ENCODE measurements around the gene ATP8A2. TPM values are rescaled to one million over a fixed set of nuclear protein-coding genes. Genes with fewer than 3 reads are reported as not detected.

Gene ATP8A2
- polyA plus RNA-seq, 3 donors, result not detected

GRCh38 chr13:26046639-26047038 is 674.9 kb downstream of the ATP8A2 start:
- no peak for TF ChIP-seq CTCF (IDR thresholded peaks at IDR 0.05)
- Histone ChIP-seq H4K20me1 (ENCODE audit: insufficient read depth, low read length) (no peaks in the 10 kb centered on the region), H3K4me2 (replicated peaks; ENCODE audit: extremely low read depth, low read length, poor library complexity, severe bottlenecking) (no peak overlapping the region), H3K27me3 (ENCODE audit: control insufficient read depth in 2 of 2, insufficient read depth in 2 of 2, low read length in 2 of 2) (peaks cover 24 to 43% of the 10 kb centered on the region in 2 donors), H3K4me3 (replicated peaks in 1 of 3; ENCODE audit: low read depth in 2 of 3, low read length in 3 of 3) (no peak overlapping the region), H3K4me1 (ENCODE audit: control insufficient read depth in 1 of 2, insufficient read depth in 2 of 2, low read length in 2 of 2) (peaks cover 0 to 3% of the 10 kb centered on the region in 2 donors), H2AFZ (ENCODE audit: insufficient read depth, low read depth, low read length, poor library complexity, severe bottlenecking) (no peak overlapping the region), H3K9ac (ENCODE audit: insufficient read depth, low read length, poor library complexity, severe bottlenecking) (no peak overlapping the region), H3K36me3 (replicated peaks in 1 of 2; ENCODE audit: control insufficient read depth in 1 of 2, insufficient read depth in 2 of 2, low read length in 2 of 2) (no peaks in the 10 kb centered on the region), H3K9me3 (replicated peaks in 1 of 2; ENCODE audit: control insufficient read depth in 1 of 2, insufficient read depth in 1 of 2, low read length in 2 of 2) (peaks cover 0 to 4% of the 10 kb centered on the region in 2 donors), H3K79me2 (ENCODE audit: insufficient read depth, low read length) (no peaks in the 10 kb centered on the region), H3K27ac (ENCODE audit: low read depth in 1 of 2, low read length in 2 of 2) (no peak overlapping the region)
- peaks cover 26 to 46% (median 28%) of the 10 kb centered on the region in 3 donors for H3K27me3 Mint-ChIP-seq (ENCODE audit: low read depth in 3 of 3)
- no peaks in the 10 kb centered on the region for H3K4me1 Mint-ChIP-seq
- H3K9me3 Mint-ChIP-seq, result peaks cover 0 to 2% (median 0%) of the 10 kb centered on the region in 7 donors
- 91% methylated on average over 13 of the region's 16 CpGs for WGBS (ENCODE audit: insufficient coverage)
- peak overlapping the region in 1 of 2 donors; percentile 5 for H3K4me3 Mint-ChIP-seq
- no peaks in the 10 kb centered on the region for H3K36me3 Mint-ChIP-seq
- intact Hi-C loops (cut with micrococcal nuclease), result no loop called here
- H3K27ac Mint-ChIP-seq, result no peak overlapping the region
- no peak for DNase-seq

GRCh38 chr13:26047040-26047439 is 675.3 kb downstream of the ATP8A2 start:
- peaks cover 27 to 50% (median 30%) of the 10 kb centered on the region in 3 donors for H3K27me3 Mint-ChIP-seq (ENCODE audit: low read depth in 3 of 3)
- Histone ChIP-seq H3K36me3 (replicated peaks in 1 of 2; ENCODE audit: control insufficient read depth in 1 of 2, insufficient read depth in 2 of 2, low read length in 2 of 2) (no peaks in the 10 kb centered on the region), H3K4me2 (replicated peaks; ENCODE audit: extremely low read depth, low read length, poor library complexity, severe bottlenecking) (no peak overlapping the region), H3K79me2 (ENCODE audit: insufficient read depth, low read length) (no peaks in the 10 kb centered on the region), H4K20me1 (ENCODE audit: insufficient read depth, low read length) (no peaks in the 10 kb centered on the region), H3K27ac (ENCODE audit: low read depth in 1 of 2, low read length in 2 of 2) (no peak overlapping the region), H3K9me3 (replicated peaks in 1 of 2; ENCODE audit: control insufficient read depth in 1 of 2, insufficient read depth in 1 of 2, low read length in 2 of 2) (peaks cover 0 to 6% of the 10 kb centered on the region in 2 donors), H3K4me3 (replicated peaks in 1 of 3; ENCODE audit: low read depth in 2 of 3, low read length in 3 of 3) (no peak overlapping the region), H3K4me1 (ENCODE audit: control insufficient read depth in 1 of 2, insufficient read depth in 2 of 2, low read length in 2 of 2) (peaks cover 0 to 3% of the 10 kb centered on the region in 2 donors), H3K27me3 (ENCODE audit: control insufficient read depth in 2 of 2, insufficient read depth in 2 of 2, low read length in 2 of 2) (peaks cover 28 to 44% of the 10 kb centered on the region in 2 donors), H3K9ac (ENCODE audit: insufficient read depth, low read length, poor library complexity, severe bottlenecking) (no peak overlapping the region), H2AFZ (ENCODE audit: insufficient read depth, low read depth, low read length, poor library complexity, severe bottlenecking) (no peak overlapping the region)
- H3K27ac Mint-ChIP-seq, result no peak overlapping the region
- no peak for DNase-seq
- WGBS (ENCODE audit: insufficient coverage), result 100% methylated on average over 3 of the region's 4 CpGs
- no peak for TF ChIP-seq CTCF (IDR thresholded peaks at IDR 0.05)
- H3K4me3 Mint-ChIP-seq, result no peak overlapping the region
- peaks cover under 1% of the 10 kb centered on the region for H3K4me1 Mint-ChIP-seq
- peaks cover 0 to 3% (median 0%) of the 10 kb centered on the region in 7 donors for H3K9me3 Mint-ChIP-seq
- intact Hi-C loops (cut with micrococcal nuclease), result no loop called here
- H3K36me3 Mint-ChIP-seq, result peaks cover 0 to under 1% of the 10 kb centered on the region in 2 donors

Data from CD14-positive monocyte (primary cell).